Caco-2 (cell line): Measurements from ENCODE around the gene FBXO21. TPM values are rescaled to one million over a fixed set of nuclear protein-coding genes. Genes with fewer than 3 reads are reported as not detected.
"Not testable (repeated sequence)": the region's sequence is repeated elsewhere in the genome, so short reads cannot be mapped to it uniquely, and the experiment has no call there.

ENCODE experiments used
- BruUV-seq: library from RNA; stranded (reverse); fragments of 400-500 nt; replicated peaks from 2 replicates; lab custom pipeline; 2021; lab: Mats Ljungman, UMichigan
- CTCF ChIA-PET: fragments of 300-600 bp; sonication (Branson Sonifier 250); formaldehyde crosslinking; loops from one replicate; lab custom pipeline; 2022; ENCODE audit warnings: antibody characterized with exemption; lab: Charles Lee
- POLR2A ChIA-PET: fragments of 300-600 bp; sonication (Branson Sonifier 250); formaldehyde crosslinking; loops from one replicate; lab custom pipeline; 2022; ENCODE audit warnings: antibody characterized with exemption; lab: Charles Lee
- DNase-seq, 2 experiments: peaks; one replicate each; pipeline versions ENCODE4 v3.0.0 to v3.0.0-alpha.2; 2020 to 2022
- H3K27me3 ChIP-seq: replicated peaks from 2 replicates; pipeline ENCODE4 v1.6.0; 2011; ENCODE audit warnings: low read length; ENCODE audit not compliant: control insufficient read depth, insufficient read depth
- H3K36me3 ChIP-seq: 2 replicates; pipeline ENCODE4 v1.5.1; 2011; ENCODE audit warnings: low read length; ENCODE audit not compliant: control insufficient read depth, insufficient read depth
- H3K4me1 ChIP-seq: fragments of 250-450 bp; sonication (Bioruptor Pico); 2 replicates; pipeline ENCODE4 v1.5.1; 2020; ENCODE audit warnings: mild to moderate bottlenecking
- H3K4me3 ChIP-seq: 2 replicates; pipeline ENCODE4 v1.5.1; 2011; ENCODE audit warnings: low read depth, mild to moderate bottlenecking, control low read depth, low read length
- H3K9me3 ChIP-seq: fragments of 250-450 bp; sonication (Bioruptor Pico); 2 replicates; pipeline ENCODE4 v1.5.1; 2020; ENCODE audit warnings: mild to moderate bottlenecking, moderate library complexity
- H3K27ac Mint-ChIP-seq: one replicate; pipeline ENCODE4 v1.8.0; 2022; ENCODE audit warnings: mixed read lengths; ENCODE audit not compliant: unreplicated experiment
- H3K27me3 Mint-ChIP-seq: one replicate; pipeline ENCODE4 v1.8.0; 2022; ENCODE audit warnings: mixed read lengths; ENCODE audit not compliant: insufficient read depth, unreplicated experiment
- H3K36me3 Mint-ChIP-seq: one replicate; pipeline ENCODE4 v1.8.0; 2022; ENCODE audit warnings: mild to moderate bottlenecking, mixed read lengths; ENCODE audit not compliant: insufficient read depth, unreplicated experiment
- H3K4me1 Mint-ChIP-seq: one replicate; pipeline ENCODE4 v1.8.0; 2022; ENCODE audit warnings: low read depth, mixed read lengths; ENCODE audit not compliant: unreplicated experiment
- H3K4me3 Mint-ChIP-seq: one replicate; pipeline ENCODE4 v1.8.0; 2022; ENCODE audit warnings: mild to moderate bottlenecking, moderate library complexity, mixed read lengths; ENCODE audit not compliant: unreplicated experiment
- H3K9me3 Mint-ChIP-seq: one replicate; pipeline ENCODE4 v1.8.0; 2022; ENCODE audit warnings: mixed read lengths; ENCODE audit not compliant: unreplicated experiment
- intact Hi-C: fragments of 100-400 bp; cut with micrococcal nuclease; formaldehyde crosslinking; loops from one replicate; pipeline ENCODE4 v1.10.0; 2022; ENCODE audit not compliant: unreplicated experiment
- total RNA-seq: library from RNA; stranded (reverse); gene quantifications from 2 replicates; pipeline ENCODE4 v1.2.3, GENCODE V29; 2022
- TF ChIP-seq, protein P1 (sequence below), 2 experiments: fragments of 200-600 bp in 1 of 2; IDR thresholded peaks; 1 replicate in 1 of 2; 2 replicates in 1 of 2; pipeline versions ENCODE4 v1.5.1 to v1.8.0; 2011 to 2022; ENCODE audit warnings: antibody characterized with exemption in 1 of 2, control low read depth in 1 of 2, inconsistent platforms in 1 of 2, low read depth in 1 of 2, low read length in 1 of 2, mild to moderate bottlenecking in 1 of 2, moderate library complexity in 1 of 2; ENCODE audit not compliant: insufficient read depth in 1 of 2, severe bottlenecking in 1 of 2, unreplicated experiment in 1 of 2

Gene FBXO21
- total RNA-seq, 1 experiment from 2014 or later: 44.5 TPM

DNA sequence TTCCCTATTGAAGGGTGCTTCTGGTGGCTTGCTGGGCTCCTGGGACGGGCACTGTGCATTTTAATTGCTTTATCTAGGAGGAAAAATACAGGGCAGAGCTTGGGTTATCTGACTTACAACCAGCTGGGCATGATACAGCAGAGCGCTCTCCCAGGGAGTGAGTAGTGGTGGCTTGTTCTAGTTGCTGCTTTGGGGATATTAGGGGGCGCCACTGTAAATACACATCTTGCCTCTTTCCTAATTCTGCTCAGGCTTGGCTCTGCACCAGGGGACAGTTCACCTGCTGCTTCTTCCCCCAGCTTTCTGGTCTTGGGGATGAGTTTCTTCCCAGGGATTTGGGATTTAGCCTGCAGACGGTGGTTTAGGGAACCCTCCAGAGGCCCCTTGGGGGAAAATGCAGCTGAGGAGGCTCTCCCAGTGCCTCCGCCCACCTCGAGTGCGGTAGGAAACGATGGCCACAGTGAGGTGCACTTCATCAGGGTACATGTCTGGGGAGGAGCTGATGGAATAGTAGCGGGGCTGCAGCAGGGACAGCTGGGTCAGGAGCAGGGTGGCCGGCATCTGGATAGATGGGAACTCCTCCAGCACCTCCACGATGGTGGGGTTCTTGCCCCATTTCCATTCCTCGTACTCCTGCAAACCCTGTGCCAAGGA is 36.9 kb upstream of the FBXO21 start:
- Mint-ChIP-seq H3K27me3 (peaks cover 12% of the 10 kb centered on the region), H3K9me3 (no peaks in the 10 kb centered on the region), H3K36me3 (no peaks in the 10 kb centered on the region), H3K27ac (no peak overlapping the region), H3K4me3 (no peak overlapping the region), H3K4me1 (no peaks in the 10 kb centered on the region)
- BruUV-seq: no TSS peak
- intact Hi-C loops: no loop called here
- ChIA-PET CTCF (interaction anchor here (0.6 to 1.0 kb wide), 3 partner anchors 17 to 623 kb away, joined by 3 to 4 read pairs (median 4); no protein-coding TSS in a partner anchor), POLR2A (no interaction called here)
- no peak for DNase-seq
- no peaks in the 10 kb centered on the region for H3K4me1 ChIP-seq
- no peaks in the 10 kb centered on the region; the same call in 1 of the 2 replicates for H3K27me3 ChIP-seq
- TF ChIP-seq, protein P1, sequence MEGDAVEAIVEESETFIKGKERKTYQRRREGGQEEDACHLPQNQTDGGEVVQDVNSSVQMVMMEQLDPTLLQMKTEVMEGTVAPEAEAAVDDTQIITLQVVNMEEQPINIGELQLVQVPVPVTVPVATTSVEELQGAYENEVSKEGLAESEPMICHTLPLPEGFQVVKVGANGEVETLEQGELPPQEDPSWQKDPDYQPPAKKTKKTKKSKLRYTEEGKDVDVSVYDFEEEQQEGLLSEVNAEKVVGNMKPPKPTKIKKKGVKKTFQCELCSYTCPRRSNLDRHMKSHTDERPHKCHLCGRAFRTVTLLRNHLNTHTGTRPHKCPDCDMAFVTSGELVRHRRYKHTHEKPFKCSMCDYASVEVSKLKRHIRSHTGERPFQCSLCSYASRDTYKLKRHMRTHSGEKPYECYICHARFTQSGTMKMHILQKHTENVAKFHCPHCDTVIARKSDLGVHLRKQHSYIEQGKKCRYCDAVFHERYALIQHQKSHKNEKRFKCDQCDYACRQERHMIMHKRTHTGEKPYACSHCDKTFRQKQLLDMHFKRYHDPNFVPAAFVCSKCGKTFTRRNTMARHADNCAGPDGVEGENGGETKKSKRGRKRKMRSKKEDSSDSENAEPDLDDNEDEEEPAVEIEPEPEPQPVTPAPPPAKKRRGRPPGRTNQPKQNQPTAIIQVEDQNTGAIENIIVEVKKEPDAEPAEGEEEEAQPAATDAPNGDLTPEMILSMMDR (IDR thresholded peaks at IDR 0.05; ENCODE audit: insufficient read depth in 1 of 2, low read depth in 1 of 2, low read length in 1 of 2, severe bottlenecking in 1 of 2, unreplicated experiment in 1 of 2): no peak
- H3K36me3 ChIP-seq: no peaks in the 10 kb centered on the region
- no peaks in the 10 kb centered on the region for H3K9me3 ChIP-seq
- no peak overlapping the region for H3K4me3 ChIP-seq

- peaks cover 12% of the 10 kb centered on the region for H3K27me3 Mint-ChIP-seq
- H3K27ac Mint-ChIP-seq: no peak overlapping the region
- TF ChIP-seq, protein P1 (IDR thresholded peaks at IDR 0.05; ENCODE audit: insufficient read depth in 1 of 2, low read depth in 1 of 2, low read length in 1 of 2, severe bottlenecking in 1 of 2, unreplicated experiment in 1 of 2): no peak
- no peaks in the 10 kb centered on the region for H3K36me3 ChIP-seq
- no peaks in the 10 kb centered on the region; the same call in 1 of the 2 replicates for H3K27me3 ChIP-seq
- no peak for DNase-seq
- no peaks in the 10 kb centered on the region for H3K9me3 ChIP-seq
- BruUV-seq: no TSS peak
- H3K36me3 Mint-ChIP-seq: no peaks in the 10 kb centered on the region
- no peaks in the 10 kb centered on the region for H3K4me1 Mint-ChIP-seq
- no peak overlapping the region for H3K4me3 Mint-ChIP-seq
- H3K4me3 ChIP-seq: no peak overlapping the region
- POLR2A ChIA-PET: no interaction called here
- no peaks in the 10 kb centered on the region for H3K9me3 Mint-ChIP-seq
- intact Hi-C loops: no loop called here
- CTCF ChIA-PET: interaction anchor here (0.6 to 0.9 kb wide), 2 partner anchors 76 to 624 kb away, joined by 3 to 4 read pairs; no protein-coding TSS in a partner anchor
- H3K4me1 ChIP-seq: no peaks in the 10 kb centered on the region
These were observed 36.2 kb upstream of the FBXO21 start for GRCh38 chr12:117226505-117226904.

GRCh38 chr12:117225179-117225578 is 34.9 kb upstream of the FBXO21 start:
- BruUV-seq: no TSS peak
- H3K27me3 ChIP-seq: no peaks in the 10 kb centered on the region; the same call in 1 of the 2 replicates

GRCh38 chr12:117220947-117221346 is 30.7 kb upstream of the FBXO21 start:
- peaks cover 12% of the 10 kb centered on the region for H3K27me3 Mint-ChIP-seq
- H3K9me3 Mint-ChIP-seq, intact Hi-C loops, BruUV-seq, CTCF ChIA-PET, H3K36me3 Mint-ChIP-seq, H3K27me3 ChIP-seq, H3K27ac Mint-ChIP-seq, H3K36me3 ChIP-seq, H3K4me3 ChIP-seq, DNase-seq, H3K9me3 ChIP-seq, H3K4me1 ChIP-seq, POLR2A ChIA-PET, H3K4me1 Mint-ChIP-seq, H3K4me3 Mint-ChIP-seq: not testable (repeated sequence)

More at GRCh38 chr12:117225179-117225578, 34.9 kb upstream of the FBXO21 start:
- no peaks in the 10 kb centered on the region for H3K9me3 ChIP-seq
- TF ChIP-seq, protein P1 (IDR thresholded peaks at IDR 0.05; ENCODE audit: insufficient read depth in 1 of 2, low read depth in 1 of 2, low read length in 1 of 2, severe bottlenecking in 1 of 2, unreplicated experiment in 1 of 2): no peak
- Mint-ChIP-seq H3K9me3 (no peaks in the 10 kb centered on the region), H3K27ac (no peak overlapping the region), H3K27me3 (peaks cover 12% of the 10 kb centered on the region), H3K4me3 (no peak overlapping the region), H3K4me1 (no peaks in the 10 kb centered on the region), H3K36me3 (no peaks in the 10 kb centered on the region)
- no peaks in the 10 kb centered on the region for H3K36me3 ChIP-seq
- no peak overlapping the region for H3K4me3 ChIP-seq
- no peak for DNase-seq
- CTCF ChIA-PET: no interaction called here
- no peaks in the 10 kb centered on the region for H3K4me1 ChIP-seq
- POLR2A ChIA-PET: no interaction called here
- intact Hi-C loops: no loop called here
